Cerebellar nuclear complex (tissue), 1 donor: ENCODE data around the gene RAI1.
"Not testable (repeated sequence)": the region's sequence is repeated elsewhere in the genome, so short reads cannot be mapped to it uniquely, and the experiment has no call there.

Experiments used
- DNase-seq, 2 experiments: peaks; one replicate each; lab custom pipeline; 2025; lab: John Stamatoyannopoulos, UW

The RAI1 gene

GRCh38 chr17:17681744-17682292 lies 560 bp downstream of the RAI1 start:
- no peak for DNase-seq

GRCh38 chr17:17682293-17682736 lies 1.1 kb downstream of the RAI1 start:
- no peak for DNase-seq

- no peak for DNase-seq
Observed at GRCh38 chr17:17682737-17683680, 1.8 kb downstream of the RAI1 start.

- DNase-seq, result no peak
Observed at GRCh38 chr17:17683710-17684365, 2.6 kb downstream of the RAI1 start.

- no peak for DNase-seq
Observed at GRCh38 chr17:17684906-17685774, 3.9 kb downstream of the RAI1 start.

- DNase-seq, result no peak
Observed at GRCh38 chr17:17685775-17686291, 4.6 kb downstream of the RAI1 start.

- DNase-seq, result no peak
Observed at GRCh38 chr17:17689312-17689711, 8.1 kb downstream of the RAI1 start.

GRCh38 chr17:17690233-17690632 lies 9.0 kb downstream of the RAI1 start:
- not testable (repeated sequence) for DNase-seq

- no peak for DNase-seq
Observed at GRCh38 chr17:17691468-17692263, 10.4 kb downstream of the RAI1 start.

GRCh38 chr17:17692353-17693252 lies 11.3 kb downstream of the RAI1 start:
- DNase-seq, result no peak

GRCh38 chr17:17693253-17694168 lies 12.3 kb downstream of the RAI1 start:
- no peak for DNase-seq

- DNase-seq, result no peak
Observed at GRCh38 chr17:17694169-17695081, 13.2 kb downstream of the RAI1 start.

GRCh38 chr17:17696085-17696484 lies 14.8 kb downstream of the RAI1 start:
- no peak for DNase-seq

- no peak for DNase-seq
Observed at GRCh38 chr17:17696882-17697633, 15.8 kb downstream of the RAI1 start.

- DNase-seq, result no peak
Observed at GRCh38 chr17:17698371-17698770, 17.1 kb downstream of the RAI1 start.

GRCh38 chr17:17698869-17699351 lies 17.7 kb downstream of the RAI1 start:
- no peak for DNase-seq

- DNase-seq, result no peak
Observed at GRCh38 chr17:17699491-17699890, 18.2 kb downstream of the RAI1 start.
